ENCODE results near the gene AURKAIP1. TPM values are rescaled to one million over a fixed set of nuclear protein-coding genes. Genes with fewer than 3 reads are reported as not detected.

AURKAIP1 gene
- polyA plus RNA-seq, 1 of the 3 experiments (the other 2 are of a cell fraction) = 214 TPM

DNA sequence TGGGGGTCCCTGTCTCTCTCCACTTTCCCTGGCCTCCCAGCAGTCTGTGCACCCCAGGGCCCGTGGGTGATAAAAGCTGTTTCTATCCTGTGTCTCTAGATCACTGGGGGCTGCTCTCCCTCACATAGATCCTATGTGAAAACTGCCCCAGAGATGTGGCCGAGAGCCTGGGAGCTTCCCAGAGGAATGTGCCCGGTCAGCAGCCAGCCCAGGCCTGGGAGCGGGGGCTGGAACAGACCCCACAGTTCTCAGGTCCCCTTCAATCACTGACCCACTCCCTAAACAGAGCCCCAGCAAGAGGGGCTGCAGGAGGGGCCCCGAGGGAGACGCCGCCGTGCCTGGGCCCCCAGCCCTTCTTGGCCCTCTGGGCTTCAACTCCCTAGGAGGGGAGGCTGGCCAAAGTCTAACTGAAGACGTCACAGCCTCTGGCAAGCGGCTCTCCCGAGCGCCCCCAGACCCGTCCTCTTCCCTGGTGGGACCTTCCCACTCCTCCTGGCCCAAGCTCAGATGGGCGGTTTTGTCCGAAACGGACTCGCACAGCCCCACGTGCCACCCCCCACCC lies 17.1 kb downstream of the AURKAIP1 start:
- Histone ChIP-seq H3K9me2 (no peaks in the 10 kb centered on the region), H3K9me3 (no peaks in the 10 kb centered on the region), H4K20me1 (ENCODE audit: insufficient read depth) (no peaks in the 10 kb centered on the region), H3K27me3 (ENCODE audit: insufficient read depth) (no peaks in the 10 kb centered on the region), H3K79me2 (ENCODE audit: insufficient read depth) (no peaks in the 10 kb centered on the region), H3K4me1 (ENCODE audit: control insufficient read depth in 1 of 2, insufficient read depth in 2 of 2, low read depth in 1 of 2, low read length in 1 of 2) (peaks cover 20 to 59% of the 10 kb centered on the region in 2 experiments; a peak in 3 of 4 replicates), H3K27ac (ENCODE audit: low read depth in 2 of 2, low read length in 1 of 2) (peak overlapping the region in 1 of 2 experiments; percentile 98; a peak in 2 of 4 replicates), H3K4me3 (ENCODE audit: low read depth in 2 of 2, low read length in 1 of 2) (no peak overlapping the region), H2AFZ (ENCODE audit: low read depth) (no peak overlapping the region), H3F3A (replicated peaks; ENCODE audit: insufficient read depth) (peaks cover 7% of the 10 kb centered on the region), H3K4me2 (no peak overlapping the region), H3K9ac (no peak overlapping the region), H3K36me3 (replicated peaks in 1 of 2; ENCODE audit: control insufficient read depth in 1 of 2, insufficient read depth in 2 of 2, low read length in 1 of 2) (no peaks in the 10 kb centered on the region)
- 73% methylated on average over 5 of the region's 18 CpGs for WGBS (ENCODE audit: low lambda C conversion rate)
- ChIA-PET POLR2A (no interaction called here), CTCF (interaction anchor here (3.6 kb wide), 1 partner anchor 13 kb away, joined by 37 read pairs; no protein-coding TSS in a partner anchor)
- no peak for TF ChIP-seq CHD2 (IDR thresholded peaks at IDR 0.05; ENCODE audit: low read length, partially characterized antibody)
- TF ChIP-seq MXI1 (IDR thresholded peaks at IDR 0.05; ENCODE audit: low read depth, low read length) = no peak
- TF ChIP-seq SIN3A (IDR thresholded peaks at IDR 0.05; ENCODE audit: borderline replicate concordance, low read depth, low read length) = no peak
- TF ChIP-seq, protein P1, sequence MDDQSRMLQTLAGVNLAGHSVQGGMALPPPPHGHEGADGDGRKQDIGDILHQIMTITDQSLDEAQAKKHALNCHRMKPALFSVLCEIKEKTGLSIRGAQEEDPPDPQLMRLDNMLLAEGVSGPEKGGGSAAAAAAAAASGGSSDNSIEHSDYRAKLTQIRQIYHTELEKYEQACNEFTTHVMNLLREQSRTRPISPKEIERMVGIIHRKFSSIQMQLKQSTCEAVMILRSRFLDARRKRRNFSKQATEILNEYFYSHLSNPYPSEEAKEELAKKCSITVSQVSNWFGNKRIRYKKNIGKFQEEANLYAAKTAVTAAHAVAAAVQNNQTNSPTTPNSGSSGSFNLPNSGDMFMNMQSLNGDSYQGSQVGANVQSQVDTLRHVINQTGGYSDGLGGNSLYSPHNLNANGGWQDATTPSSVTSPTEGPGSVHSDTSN (IDR thresholded peaks at IDR 0.05) = no peak
- TF ChIP-seq FOSL2 (IDR thresholded peaks at IDR 0.05; ENCODE audit: borderline replicate concordance, low read depth) = no peak
- no peak for TF ChIP-seq GATA2 (CRISPR knock-in tag; IDR thresholded peaks at IDR 0.05)
- no peak for TF ChIP-seq EZH2phosphoT487 (IDR thresholded peaks at IDR 0.05; ENCODE audit: borderline replicate concordance, low read depth)
- no peak for TF ChIP-seq POLR2AphosphoS5 (IDR thresholded peaks at IDR 0.05; ENCODE audit: low read depth, low read length)
- TF ChIP-seq, protein P2, sequence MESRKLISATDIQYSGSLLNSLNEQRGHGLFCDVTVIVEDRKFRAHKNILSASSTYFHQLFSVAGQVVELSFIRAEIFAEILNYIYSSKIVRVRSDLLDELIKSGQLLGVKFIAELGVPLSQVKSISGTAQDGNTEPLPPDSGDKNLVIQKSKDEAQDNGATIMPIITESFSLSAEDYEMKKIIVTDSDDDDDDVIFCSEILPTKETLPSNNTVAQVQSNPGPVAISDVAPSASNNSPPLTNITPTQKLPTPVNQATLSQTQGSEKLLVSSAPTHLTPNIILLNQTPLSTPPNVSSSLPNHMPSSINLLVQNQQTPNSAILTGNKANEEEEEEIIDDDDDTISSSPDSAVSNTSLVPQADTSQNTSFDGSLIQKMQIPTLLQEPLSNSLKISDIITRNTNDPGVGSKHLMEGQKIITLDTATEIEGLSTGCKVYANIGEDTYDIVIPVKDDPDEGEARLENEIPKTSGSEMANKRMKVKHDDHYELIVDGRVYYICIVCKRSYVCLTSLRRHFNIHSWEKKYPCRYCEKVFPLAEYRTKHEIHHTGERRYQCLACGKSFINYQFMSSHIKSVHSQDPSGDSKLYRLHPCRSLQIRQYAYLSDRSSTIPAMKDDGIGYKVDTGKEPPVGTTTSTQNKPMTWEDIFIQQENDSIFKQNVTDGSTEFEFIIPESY (IDR thresholded peaks at IDR 0.05; ENCODE audit: borderline replicate concordance, low read depth) = no peak
- TF ChIP-seq YY1 (IDR thresholded peaks at IDR 0.05; ENCODE audit: low read depth) = no peak
- no peak for TF ChIP-seq RFX5 (IDR thresholded peaks at IDR 0.05; ENCODE audit: low read length)
- no peak for TF ChIP-seq NFIC (IDR thresholded peaks at IDR 0.05; ENCODE audit: borderline replicate concordance)
- TF ChIP-seq IRF3 (IDR thresholded peaks at IDR 0.05; ENCODE audit: low read depth, low read length) = no peak
- TF ChIP-seq TEAD4 (IDR thresholded peaks at IDR 0.05; ENCODE audit: borderline replicate concordance, insufficient read depth) = no peak
- no peak for TF ChIP-seq RXRA (IDR thresholded peaks at IDR 0.05; ENCODE audit: borderline replicate concordance, low read depth)
- TF ChIP-seq EP300 (IDR thresholded peaks at IDR 0.05; ENCODE audit: borderline replicate concordance in 1 of 2, low read depth in 1 of 2, low read length in 1 of 2) = no peak
- TF ChIP-seq JUND (IDR thresholded peaks at IDR 0.05) = no peak
- TF ChIP-seq ELF1 (IDR thresholded peaks at IDR 0.05) = no peak
- no peak for TF ChIP-seq FOXM1 (IDR thresholded peaks at IDR 0.05; ENCODE audit: low read depth)
- DNase-seq = no peak
